Activated CD8-positive, alpha-beta T cell treated with anti-CD3 and anti-CD28 coated beads for 36 hours (primary cell): ENCODE measurements around the gene CDK11B. TPM values are rescaled to one million over a fixed set of nuclear protein-coding genes. Genes with fewer than 3 reads are reported as not detected.
"Not testable (repeated sequence)": the region's sequence is repeated elsewhere in the genome, so short reads cannot be mapped to it uniquely, and the experiment has no call there.

ENCODE experiments used
- ATAC-seq: fragments of 200-7000 bp; cut with Tn5 transposase; one replicate; pipeline ENCODE4 v1.10.0; 2021; ENCODE audit warnings: mild to moderate bottlenecking, moderate library complexity
- CTCF ChIA-PET: fragments of 350-600 bp; sonication (Branson Sonifier 250); formaldehyde crosslinking; loops from one replicate; lab custom pipeline; 2021; ENCODE audit warnings: antibody characterized with exemption; lab: Charles Lee
- POLR2A ChIA-PET: fragments of 350-600 bp; sonication (Branson Sonifier 250); formaldehyde crosslinking; loops from one replicate; lab custom pipeline; 2021; ENCODE audit warnings: antibody characterized with exemption; lab: Charles Lee
- DNase-seq: peaks from one replicate; pipeline ENCODE4 v3.0.0-alpha.2; 2020
- H3K27ac Mint-ChIP-seq: one replicate; pipeline ENCODE4 v1.8.0; 2021; ENCODE audit warnings: mild to moderate bottlenecking, mixed read lengths
- H3K27me3 Mint-ChIP-seq: one replicate; pipeline ENCODE4 v1.8.0; 2021; ENCODE audit warnings: mixed read lengths
- H3K36me3 Mint-ChIP-seq: one replicate; pipeline ENCODE4 v1.8.0; 2021; ENCODE audit warnings: low read depth, mixed read lengths
- H3K4me1 Mint-ChIP-seq: one replicate; pipeline ENCODE4 v1.8.0; 2021; ENCODE audit warnings: low read depth, mixed read lengths
- H3K4me3 Mint-ChIP-seq: one replicate; pipeline ENCODE4 v1.8.0; 2021; ENCODE audit warnings: mild to moderate bottlenecking, moderate library complexity, mixed read lengths
- H3K9me3 Mint-ChIP-seq: one replicate; pipeline ENCODE4 v1.8.0; 2021; ENCODE audit warnings: mixed read lengths
- intact Hi-C: fragments of 100-400 bp; cut with micrococcal nuclease; formaldehyde crosslinking; loops from one replicate; pipeline ENCODE4 v1.10.0; 2022
- total RNA-seq, 2 experiments: library from RNA; stranded (reverse); gene quantifications; one replicate each; pipeline ENCODE4 v1.2.3, GENCODE V29; 2021
- TF ChIP-seq, protein P1 (sequence below): fragments of 200-600 bp; IDR thresholded peaks from one replicate; pipeline ENCODE4 v1.8.0; 2022; ENCODE audit warnings: antibody characterized with exemption, mild to moderate bottlenecking

CDK11B gene
- total RNA-seq, 2 experiments from 2014 or later: 29.4 to 32.0 TPM

DNA sequence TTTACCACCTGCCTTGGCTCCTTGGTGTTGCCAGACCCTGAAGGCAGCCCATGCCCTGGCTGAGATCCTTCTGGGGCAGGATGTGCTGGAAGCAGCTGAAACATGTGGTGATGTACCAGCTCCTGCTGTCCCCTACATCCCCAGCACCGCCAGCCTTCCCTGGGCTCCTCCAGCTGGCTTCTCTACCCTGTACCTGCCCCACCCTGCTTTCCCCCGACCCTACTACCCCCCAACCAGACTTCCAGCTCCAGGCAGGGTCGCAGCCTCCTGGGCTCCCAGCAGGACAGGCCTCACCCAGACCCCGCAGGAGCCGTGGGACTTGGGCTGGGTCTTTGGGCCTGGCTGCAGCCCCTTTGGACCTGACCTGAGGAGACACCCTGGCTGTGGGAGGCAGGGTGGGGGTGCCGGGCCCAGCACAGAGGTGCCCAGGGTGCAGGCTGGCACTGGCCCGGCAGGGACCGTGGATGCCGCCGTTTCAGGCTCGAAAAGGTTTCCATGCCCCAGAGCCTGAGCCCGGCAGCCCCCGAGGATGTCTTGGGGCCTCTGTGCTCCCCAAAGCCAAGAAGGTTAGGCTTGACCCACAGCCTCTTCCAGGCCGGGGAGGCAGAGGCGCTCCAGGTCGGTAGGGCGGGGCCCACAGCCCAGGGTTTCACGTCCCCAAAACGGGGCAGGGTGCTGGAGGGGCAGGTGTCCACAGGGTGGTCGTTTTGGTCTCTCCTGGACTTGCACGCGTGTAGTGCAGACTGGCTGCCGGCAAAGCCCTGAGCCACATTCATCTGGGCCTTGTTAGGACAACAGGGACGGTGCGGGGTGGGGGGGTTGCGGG, 38.8 kb upstream of the CDK11B start:
- ATAC-seq, H3K36me3 Mint-ChIP-seq, H3K9me3 Mint-ChIP-seq, H3K27ac Mint-ChIP-seq, DNase-seq, H3K27me3 Mint-ChIP-seq, H3K4me1 Mint-ChIP-seq, intact Hi-C loops, H3K4me3 Mint-ChIP-seq, CTCF ChIA-PET, POLR2A ChIA-PET: not testable (repeated sequence)

DNA sequence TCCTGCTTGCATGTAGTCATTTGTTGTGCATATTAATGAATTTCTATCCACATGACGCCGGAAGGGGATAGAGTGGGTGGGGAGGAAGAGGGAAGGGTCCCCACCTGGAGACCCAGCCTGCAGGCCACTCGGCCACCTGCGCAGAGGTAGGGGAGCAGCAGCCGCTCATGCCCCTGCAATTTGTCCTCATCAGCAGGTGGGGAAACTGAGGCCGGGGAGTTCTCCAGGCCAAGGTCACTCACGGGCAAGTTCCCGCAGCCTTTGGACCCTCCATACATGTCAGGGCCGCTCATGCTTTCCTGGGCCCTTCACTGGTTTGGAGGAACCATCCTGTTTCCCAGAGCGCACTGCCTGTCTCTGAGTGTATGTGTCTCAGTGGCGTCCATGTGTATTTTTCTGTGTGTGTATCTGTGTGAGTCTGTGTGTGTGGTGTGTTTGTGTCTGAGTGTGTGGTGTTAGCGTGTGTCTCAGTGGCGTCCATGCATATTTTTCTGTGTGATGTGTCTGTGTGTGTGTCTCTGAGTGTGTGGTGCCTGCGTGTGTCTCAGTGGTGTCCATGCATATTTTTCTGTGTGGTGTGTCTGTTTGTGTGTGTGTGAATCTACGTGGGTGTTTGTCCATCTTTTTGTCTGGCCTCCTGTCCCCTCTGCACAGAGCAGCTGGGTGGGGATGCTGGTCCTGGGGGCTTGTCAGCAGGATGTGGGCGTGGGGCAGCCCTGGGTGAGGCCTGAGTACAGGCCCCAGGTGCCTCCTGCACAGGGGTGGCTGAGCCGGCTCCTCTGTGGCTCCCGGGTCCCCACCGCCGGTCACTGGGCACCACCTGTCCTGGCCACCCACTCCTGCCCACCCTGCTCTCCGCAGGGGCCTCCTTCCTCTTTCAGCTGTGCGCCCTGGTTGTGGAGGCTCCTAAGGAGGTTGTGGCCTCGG, 37.9 kb upstream of the CDK11B start:
- DNase-seq, H3K9me3 Mint-ChIP-seq, H3K36me3 Mint-ChIP-seq, H3K4me1 Mint-ChIP-seq, CTCF ChIA-PET, ATAC-seq, H3K27ac Mint-ChIP-seq, POLR2A ChIA-PET, H3K27me3 Mint-ChIP-seq, intact Hi-C loops, H3K4me3 Mint-ChIP-seq: not testable (repeated sequence)

DNA sequence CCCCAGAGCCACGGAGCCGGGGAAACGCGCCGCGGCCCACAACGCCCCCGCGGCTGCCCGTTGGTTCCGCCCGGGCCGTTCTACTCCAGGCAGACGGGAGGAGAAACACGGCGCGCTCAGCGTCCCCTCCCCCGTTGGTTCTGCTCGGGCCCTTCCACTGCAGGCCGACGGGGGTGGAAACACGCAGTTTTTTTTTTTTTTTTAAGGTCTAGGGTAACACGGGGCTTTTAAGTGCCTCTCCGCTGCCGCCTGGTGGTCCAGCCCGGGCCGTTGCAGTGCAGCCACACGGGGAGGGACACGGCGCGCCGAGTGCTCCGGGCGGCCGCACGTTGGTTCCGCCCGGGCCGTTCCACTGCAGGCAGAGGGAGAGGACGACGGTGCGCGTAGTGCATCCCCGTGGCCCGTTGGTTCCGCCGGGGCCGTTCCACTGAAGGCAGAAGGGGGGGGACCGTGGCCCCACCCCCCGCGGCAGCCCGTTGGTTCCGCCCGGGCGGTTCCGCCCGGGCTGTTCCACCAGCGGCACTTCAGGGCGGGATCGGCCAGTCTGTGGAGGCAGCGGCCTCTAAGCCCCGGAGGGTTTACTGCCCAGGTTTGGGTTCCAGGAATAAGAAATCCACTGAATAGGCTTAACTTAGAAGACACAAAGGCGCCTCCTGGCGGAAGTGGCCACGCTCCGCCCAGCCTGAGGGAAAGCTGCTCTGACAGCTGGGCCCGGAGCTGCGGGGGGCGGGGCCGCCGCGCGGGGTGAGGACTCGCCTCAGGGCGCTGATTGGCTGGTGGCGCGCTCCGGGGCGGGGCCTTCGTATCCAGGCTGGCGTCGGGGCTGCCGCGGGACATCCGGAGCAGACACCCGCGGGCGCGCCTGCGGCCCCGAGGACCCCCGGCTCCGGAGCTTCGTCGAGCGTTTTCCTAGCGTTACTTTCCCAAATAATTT, 34.2 kb upstream of the CDK11B start, which contains the start of gene SLC35E2B:
Gene SLC35E2B (minus strand): TSS at position 82 of the 934 bp plus-strand sequence. CDS start 16,096 bp downstream, outside the sequence.
- H3K9me3 Mint-ChIP-seq, H3K36me3 Mint-ChIP-seq, H3K27me3 Mint-ChIP-seq, POLR2A ChIA-PET, H3K4me1 Mint-ChIP-seq, intact Hi-C loops, CTCF ChIA-PET: not testable (repeated sequence)
- DNase-seq (peak; percentile 91), ATAC-seq (peak; percentile 84)
- Mint-ChIP-seq H3K27ac (peak within 1 kb of the TSS; percentile 92), H3K4me3 (peak within 1 kb of the TSS; percentile 65)

DNA sequence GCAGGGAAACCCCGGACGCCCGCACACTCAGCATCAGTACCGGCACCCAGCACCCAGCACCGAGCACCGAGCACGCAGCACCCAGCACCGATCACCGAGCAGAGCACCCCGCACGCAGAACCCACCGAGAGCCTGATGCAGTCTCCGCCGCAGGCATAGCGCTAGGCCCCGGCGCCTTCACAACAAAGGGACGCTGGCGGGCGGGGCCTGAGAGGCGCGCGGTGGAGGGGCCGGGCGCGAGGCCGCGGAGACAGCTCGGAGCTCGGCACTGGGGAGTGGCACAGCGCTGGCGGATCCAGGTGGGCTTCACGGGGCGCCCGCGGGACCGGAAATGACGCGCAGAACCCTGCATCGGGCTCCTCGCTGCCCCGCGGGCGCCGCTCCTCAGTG, 33.5 kb upstream of the CDK11B start:
- peaks cover 11% of the 10 kb centered on the region for H3K4me1 Mint-ChIP-seq
- peak overlapping the region; percentile 65 for H3K4me3 Mint-ChIP-seq
- intact Hi-C loops, H3K27me3 Mint-ChIP-seq, H3K9me3 Mint-ChIP-seq, H3K36me3 Mint-ChIP-seq, POLR2A ChIA-PET, CTCF ChIA-PET: not testable (repeated sequence)
- peak overlapping the region; percentile 49 for H3K27ac Mint-ChIP-seq
- peak; percentile 55 for ATAC-seq
- peak; percentile 75 for DNase-seq

DNA sequence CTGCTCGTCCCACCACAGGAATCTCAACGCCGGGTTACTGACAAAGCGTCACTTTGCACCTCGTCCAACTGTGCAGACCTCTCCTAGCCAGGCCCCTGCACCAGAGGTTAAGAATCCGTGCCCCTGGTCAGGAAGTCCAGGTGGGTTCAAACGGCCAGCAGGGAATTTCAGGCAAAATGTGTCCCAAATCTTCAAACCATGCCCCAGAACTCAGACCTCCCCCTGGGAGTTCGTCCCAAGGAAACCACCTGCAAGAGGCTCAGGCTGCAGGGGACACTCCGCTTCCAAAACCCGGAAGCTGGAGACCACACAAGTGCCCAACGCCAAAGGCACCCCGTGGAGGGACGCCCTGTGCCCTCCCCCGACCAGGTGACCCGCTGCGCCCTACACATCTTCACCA, 32.6 kb upstream of the CDK11B start:
- H3K27ac Mint-ChIP-seq, H3K27me3 Mint-ChIP-seq, POLR2A ChIA-PET, intact Hi-C loops, DNase-seq, H3K36me3 Mint-ChIP-seq, H3K9me3 Mint-ChIP-seq, ATAC-seq, H3K4me3 Mint-ChIP-seq, CTCF ChIA-PET: not testable (repeated sequence)
- peaks cover 14% of the 10 kb centered on the region for H3K4me1 Mint-ChIP-seq

DNA sequence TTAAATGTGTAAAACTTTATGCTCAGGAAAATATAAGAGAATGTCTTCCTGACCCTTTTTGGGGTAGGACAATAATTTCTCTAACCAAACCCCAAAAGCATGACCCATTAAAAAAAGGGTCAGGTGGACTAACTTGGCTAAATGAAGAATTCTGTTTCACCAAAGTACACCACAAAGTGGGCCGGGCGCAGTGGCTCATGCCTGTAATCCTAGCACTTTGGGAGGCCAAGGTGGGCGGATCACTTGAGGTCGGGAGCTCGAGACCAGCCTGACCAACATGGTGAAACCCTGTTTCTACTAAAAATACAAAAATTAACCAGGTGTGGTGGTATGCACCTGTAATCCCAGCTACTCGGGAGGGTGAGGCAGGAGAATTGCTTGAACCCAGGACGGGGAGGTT, 30.7 kb upstream of the CDK11B start:
- H3K4me3 Mint-ChIP-seq, H3K27ac Mint-ChIP-seq, H3K36me3 Mint-ChIP-seq, ATAC-seq, DNase-seq, H3K9me3 Mint-ChIP-seq, intact Hi-C loops, POLR2A ChIA-PET, H3K27me3 Mint-ChIP-seq: not testable (repeated sequence)
- CTCF ChIA-PET: interaction anchor here (0.6 kb wide), 1 partner anchor 258 kb away, joined by 3 read pairs; no protein-coding TSS in a partner anchor
- peaks cover 19% of the 10 kb centered on the region for H3K4me1 Mint-ChIP-seq

DNA sequence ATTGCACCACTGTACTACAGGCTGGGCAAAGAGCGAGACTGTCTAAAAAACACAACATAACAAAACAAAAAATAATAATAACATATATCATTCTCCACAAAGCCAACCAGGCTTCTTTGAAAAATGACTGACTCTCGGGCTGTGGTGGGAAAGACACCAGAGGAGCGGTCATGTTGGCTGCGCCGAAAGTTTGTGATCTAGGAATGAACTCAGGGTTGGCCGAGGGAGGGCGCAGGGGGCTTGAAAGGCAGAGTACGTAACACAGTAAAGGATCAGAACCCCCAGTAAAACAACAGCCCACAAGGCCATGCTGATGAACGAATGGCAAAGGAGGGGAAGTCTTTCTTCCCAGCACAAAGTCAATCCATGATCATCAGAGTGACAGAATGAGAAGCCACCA, 29.0 kb upstream of the CDK11B start:
- ChIA-PET CTCF (no interaction called here), POLR2A (no interaction called here)
- no peak overlapping the region for H3K4me3 Mint-ChIP-seq
- H3K27ac Mint-ChIP-seq: no peak overlapping the region
- peaks cover 4% of the 10 kb centered on the region for H3K36me3 Mint-ChIP-seq
- intact Hi-C loops: no loop called here
- no peaks in the 10 kb centered on the region for H3K9me3 Mint-ChIP-seq
- no peak for DNase-seq
- peaks cover 19% of the 10 kb centered on the region for H3K4me1 Mint-ChIP-seq
- no peak for ATAC-seq
- H3K27me3 Mint-ChIP-seq: no peaks in the 10 kb centered on the region
- TF ChIP-seq, protein P1, sequence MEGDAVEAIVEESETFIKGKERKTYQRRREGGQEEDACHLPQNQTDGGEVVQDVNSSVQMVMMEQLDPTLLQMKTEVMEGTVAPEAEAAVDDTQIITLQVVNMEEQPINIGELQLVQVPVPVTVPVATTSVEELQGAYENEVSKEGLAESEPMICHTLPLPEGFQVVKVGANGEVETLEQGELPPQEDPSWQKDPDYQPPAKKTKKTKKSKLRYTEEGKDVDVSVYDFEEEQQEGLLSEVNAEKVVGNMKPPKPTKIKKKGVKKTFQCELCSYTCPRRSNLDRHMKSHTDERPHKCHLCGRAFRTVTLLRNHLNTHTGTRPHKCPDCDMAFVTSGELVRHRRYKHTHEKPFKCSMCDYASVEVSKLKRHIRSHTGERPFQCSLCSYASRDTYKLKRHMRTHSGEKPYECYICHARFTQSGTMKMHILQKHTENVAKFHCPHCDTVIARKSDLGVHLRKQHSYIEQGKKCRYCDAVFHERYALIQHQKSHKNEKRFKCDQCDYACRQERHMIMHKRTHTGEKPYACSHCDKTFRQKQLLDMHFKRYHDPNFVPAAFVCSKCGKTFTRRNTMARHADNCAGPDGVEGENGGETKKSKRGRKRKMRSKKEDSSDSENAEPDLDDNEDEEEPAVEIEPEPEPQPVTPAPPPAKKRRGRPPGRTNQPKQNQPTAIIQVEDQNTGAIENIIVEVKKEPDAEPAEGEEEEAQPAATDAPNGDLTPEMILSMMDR: no peak
